Gastrocnemius medialis (tissue), 4 donors: ENCODE data around the gene ACBD3.
"Not testable (repeated sequence)": the region's sequence is repeated elsewhere in the genome, so short reads cannot be mapped to it uniquely, and the experiment has no call there.

Experiments
- POLR2A ChIP-seq, 2 donors: fragments of 450-650 bp; IDR thresholded peaks; one replicate each; pipeline ENCODE4 v1.6.1; 2017; ENCODE audit warnings: antibody characterized with exemption in 2 of 2, mild to moderate bottlenecking in 2 of 2, moderate library complexity in 2 of 2
- TF ChIP-seq, protein P1 (sequence below), 5 experiments: fragments of 450-650 bp in 3 of 5; fragments of 200-600 bp in 2 of 5; sonication (generic) in 2 of 5; IDR thresholded peaks in 4 of 5; conservative IDR thresholded peaks in 1 of 5; 1 replicate in 4 of 5; 2 replicates in 1 of 5; pipeline ENCODE4 v1.5.1; 2016 to 2019; ENCODE audit warnings: antibody characterized with exemption in 5 of 5, mild to moderate bottlenecking in 3 of 5, moderate library complexity in 3 of 5

DNA sequence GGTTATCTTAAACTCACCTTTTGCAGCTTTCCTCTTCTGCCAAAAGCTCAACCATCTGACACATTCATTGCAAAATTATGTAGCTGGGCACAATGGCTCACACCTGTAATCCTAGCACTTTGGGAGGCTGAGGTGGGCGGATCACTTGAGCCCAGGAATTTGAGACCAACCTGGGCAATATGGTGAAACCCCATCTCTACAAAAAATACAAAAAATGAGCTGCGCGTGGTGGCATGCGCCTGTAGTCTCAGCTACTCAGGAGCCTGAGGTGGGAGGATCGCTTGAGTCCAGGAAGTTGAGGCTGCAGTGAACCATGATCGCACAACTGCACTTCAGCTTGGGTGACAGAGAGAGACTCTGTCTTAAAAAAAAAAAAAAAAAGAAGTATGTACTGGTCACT, 16.1 kb upstream of the ACBD3 start:
- not testable (repeated sequence) for TF ChIP-seq POLR2A (IDR thresholded peaks at IDR 0.05)
- TF ChIP-seq, protein P1, sequence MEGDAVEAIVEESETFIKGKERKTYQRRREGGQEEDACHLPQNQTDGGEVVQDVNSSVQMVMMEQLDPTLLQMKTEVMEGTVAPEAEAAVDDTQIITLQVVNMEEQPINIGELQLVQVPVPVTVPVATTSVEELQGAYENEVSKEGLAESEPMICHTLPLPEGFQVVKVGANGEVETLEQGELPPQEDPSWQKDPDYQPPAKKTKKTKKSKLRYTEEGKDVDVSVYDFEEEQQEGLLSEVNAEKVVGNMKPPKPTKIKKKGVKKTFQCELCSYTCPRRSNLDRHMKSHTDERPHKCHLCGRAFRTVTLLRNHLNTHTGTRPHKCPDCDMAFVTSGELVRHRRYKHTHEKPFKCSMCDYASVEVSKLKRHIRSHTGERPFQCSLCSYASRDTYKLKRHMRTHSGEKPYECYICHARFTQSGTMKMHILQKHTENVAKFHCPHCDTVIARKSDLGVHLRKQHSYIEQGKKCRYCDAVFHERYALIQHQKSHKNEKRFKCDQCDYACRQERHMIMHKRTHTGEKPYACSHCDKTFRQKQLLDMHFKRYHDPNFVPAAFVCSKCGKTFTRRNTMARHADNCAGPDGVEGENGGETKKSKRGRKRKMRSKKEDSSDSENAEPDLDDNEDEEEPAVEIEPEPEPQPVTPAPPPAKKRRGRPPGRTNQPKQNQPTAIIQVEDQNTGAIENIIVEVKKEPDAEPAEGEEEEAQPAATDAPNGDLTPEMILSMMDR (IDR thresholded peaks at IDR 0.05 in 4 of 5, conservative IDR thresholded peaks at IDR 0.05 in 1 of 5), result not testable (repeated sequence)
